ENCODE data around the gene MARK2.

GRCh38 chr11:63813563-63814382 lies 25.1 kb upstream of the MARK2 start:
- TF ChIP-seq ZNF274 (IDR thresholded peaks at IDR 0.05; ENCODE audit: low read depth, low read length) (no peak), YY1 (IDR thresholded peaks at IDR 0.05; ENCODE audit: insufficient read depth, insufficient read length) (no peak)

Measured in NT2/D1 (cell line).